ENCODE results near the gene AMER2.

AMER2 gene

DNA sequence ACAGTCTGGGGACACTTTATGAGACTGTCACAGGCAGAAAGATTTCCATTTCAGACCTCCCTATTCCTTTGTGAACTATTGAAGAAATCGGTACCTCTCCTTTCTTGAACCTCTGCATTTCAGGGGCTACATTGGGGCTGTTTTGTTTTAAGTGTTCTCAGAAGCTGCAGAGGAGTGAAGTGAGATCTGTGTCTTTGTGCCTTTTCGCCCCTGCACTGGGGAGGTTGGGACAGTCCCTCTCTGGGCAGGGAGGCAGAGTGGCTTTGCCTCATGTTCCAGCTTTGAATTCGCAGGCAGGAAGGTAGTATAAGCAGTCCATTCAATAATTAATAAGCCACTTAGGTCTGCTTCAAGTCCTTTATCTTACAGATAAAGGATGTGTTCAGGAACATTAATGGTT lies 9.5 kb upstream of the AMER2 start:
- WGBS (ENCODE audit: insufficient coverage, insufficient read length), result no CpG with 5 or more reads among the region's 3 CpGs
- no peak for DNase-seq (ENCODE audit: low read depth, low spot score)
- Histone ChIP-seq H3K36me3 (ENCODE audit: control insufficient read depth, insufficient read depth, low read length) (no peaks in the 10 kb centered on the region), H3K4me3 (ENCODE audit: low read length) (no peak overlapping the region), H3K9me3 (ENCODE audit: control insufficient read depth, insufficient read depth, low read length) (no peaks in the 10 kb centered on the region; the same call in 1 of the 2 replicates), H3K27me3 (ENCODE audit: control insufficient read depth, insufficient read depth, low read length) (no peaks in the 10 kb centered on the region), H3K27ac (ENCODE audit: low read length) (no peak overlapping the region), H3K4me1 (ENCODE audit: control insufficient read depth, insufficient read depth, low read length) (no peaks in the 10 kb centered on the region)

DNA sequence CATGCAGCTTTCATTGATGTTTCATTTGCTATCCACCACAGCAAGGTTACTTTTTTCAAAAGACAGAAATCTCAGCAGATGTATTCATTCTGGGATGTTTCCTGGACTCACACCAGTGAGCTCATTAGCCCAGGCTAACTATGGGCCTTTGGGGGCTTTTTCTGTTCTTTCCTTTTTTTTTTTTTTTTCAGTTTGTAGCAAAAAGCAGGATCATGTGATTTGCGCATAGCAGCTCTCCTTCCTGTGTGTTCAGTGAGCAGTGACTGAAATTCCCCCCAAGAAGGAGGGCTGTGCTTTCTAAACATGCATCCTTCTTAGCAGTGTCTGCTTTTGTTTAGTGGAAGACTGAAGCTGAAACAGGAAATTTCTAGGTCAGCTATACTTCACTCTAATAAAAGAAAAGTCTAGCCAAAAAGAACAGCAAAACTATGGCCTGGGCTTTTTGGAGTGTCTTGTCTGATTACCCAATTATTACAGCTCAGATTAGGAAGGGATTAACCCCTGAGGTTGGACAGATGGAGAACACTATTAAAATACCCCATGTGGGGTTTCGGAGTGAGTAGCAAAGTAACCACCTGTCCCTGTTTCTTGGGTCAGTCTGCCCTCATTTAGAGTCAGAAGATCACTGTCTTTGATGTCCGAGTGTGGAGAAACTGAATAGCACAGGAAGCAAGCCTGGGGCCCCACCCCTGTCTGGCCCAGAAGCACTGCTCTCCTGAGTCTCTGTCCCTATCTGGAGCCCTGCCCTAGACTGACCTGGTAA lies 8.9 kb upstream of the AMER2 start:
- no peaks in the 10 kb centered on the region for H3K4me1 ChIP-seq (ENCODE audit: control insufficient read depth, insufficient read depth, low read length)
- H3K9me3 ChIP-seq (ENCODE audit: control insufficient read depth, insufficient read depth, low read length), result no peaks in the 10 kb centered on the region; the same call in 1 of the 2 replicates
- DNase-seq (ENCODE audit: low read depth, low spot score), result no peak
- H3K4me3 ChIP-seq (ENCODE audit: low read length), result no peak overlapping the region
- H3K36me3 ChIP-seq (ENCODE audit: control insufficient read depth, insufficient read depth, low read length), result no peaks in the 10 kb centered on the region
- no CpG with 5 or more reads among the region's 3 CpGs for WGBS (ENCODE audit: insufficient coverage, insufficient read length)
- no peaks in the 10 kb centered on the region for H3K27me3 ChIP-seq (ENCODE audit: control insufficient read depth, insufficient read depth, low read length)
- H3K27ac ChIP-seq (ENCODE audit: low read length), result no peak overlapping the region

DNA sequence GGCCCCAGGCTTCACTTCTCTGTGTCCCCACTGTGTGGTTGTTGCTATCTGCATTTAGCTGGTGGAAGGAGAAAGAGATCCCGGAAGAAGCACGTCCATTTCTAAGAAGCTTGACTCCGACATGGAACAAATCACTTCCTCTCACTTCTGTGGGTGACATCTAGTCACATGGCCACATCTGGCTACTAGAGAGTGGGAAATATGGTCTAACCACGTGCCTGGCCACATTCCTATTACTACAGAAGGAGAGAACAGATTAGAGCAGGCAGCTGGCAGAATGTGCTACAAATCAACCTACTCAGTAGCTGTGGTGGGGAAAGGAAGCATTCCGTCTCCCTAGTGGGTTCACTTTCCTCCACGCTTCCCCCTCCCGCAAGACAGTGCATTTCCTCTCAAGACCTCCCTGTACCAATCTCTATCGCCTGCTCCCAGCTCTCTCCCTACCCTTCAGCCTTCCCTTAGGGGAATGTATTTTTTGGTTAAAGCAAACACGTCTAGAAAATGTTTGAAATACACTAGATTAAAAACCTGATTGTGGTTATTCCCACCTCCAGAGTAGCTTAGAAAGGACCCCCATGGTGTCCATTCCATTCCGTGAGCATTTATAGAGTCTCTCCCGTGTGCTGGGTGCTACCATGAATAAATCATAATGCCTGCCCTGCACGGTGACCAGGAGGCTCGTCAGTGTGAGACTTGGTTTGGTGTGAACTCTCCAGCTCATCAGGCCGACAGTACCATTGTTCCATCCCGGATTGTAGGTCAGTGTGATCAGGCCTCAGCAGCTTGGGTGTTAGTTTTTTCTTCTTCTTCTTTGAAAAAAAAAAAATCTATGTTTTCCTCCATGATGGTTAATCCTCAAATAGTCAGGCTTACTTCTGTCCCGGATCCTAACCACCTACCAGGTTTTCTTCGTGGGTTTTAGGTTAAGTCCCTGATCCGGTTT lies 8.0 kb upstream of the AMER2 start:
- Histone ChIP-seq H3K36me3 (ENCODE audit: control insufficient read depth, insufficient read depth, low read length) (no peaks in the 10 kb centered on the region), H3K4me3 (ENCODE audit: low read length) (no peak overlapping the region), H3K4me1 (ENCODE audit: control insufficient read depth, insufficient read depth, low read length) (no peaks in the 10 kb centered on the region), H3K27ac (ENCODE audit: low read length) (no peak overlapping the region), H3K27me3 (ENCODE audit: control insufficient read depth, insufficient read depth, low read length) (no peaks in the 10 kb centered on the region), H3K9me3 (ENCODE audit: control insufficient read depth, insufficient read depth, low read length) (no peaks in the 10 kb centered on the region; the same call in 1 of the 2 replicates)
- DNase-seq (ENCODE audit: low read depth, low spot score), result no peak
- no CpG with 5 or more reads among the region's 18 CpGs for WGBS (ENCODE audit: insufficient coverage, insufficient read length)

DNA sequence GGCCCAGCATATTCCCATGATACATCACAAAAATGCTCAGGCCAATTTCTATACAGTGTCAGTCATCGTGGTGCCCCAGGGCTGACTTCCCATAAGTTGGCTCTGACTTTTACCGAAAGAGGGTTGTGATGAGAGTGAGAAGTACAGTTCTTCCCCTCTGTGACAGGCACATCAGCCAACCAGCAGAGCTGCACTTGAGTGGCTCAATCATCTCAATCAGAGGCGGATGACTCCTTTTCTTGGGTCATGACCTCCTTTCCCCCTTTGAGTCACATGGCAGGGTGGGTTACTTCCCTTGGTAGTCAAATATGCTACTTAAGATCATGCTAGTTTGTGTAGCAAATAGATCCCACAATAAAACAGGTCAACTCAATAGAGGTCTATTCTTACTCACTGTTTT lies 6.9 kb upstream of the AMER2 start:
- no peak overlapping the region for H3K4me3 ChIP-seq (ENCODE audit: low read length)
- no peaks in the 10 kb centered on the region; the same call in 1 of the 2 replicates for H3K9me3 ChIP-seq (ENCODE audit: control insufficient read depth, insufficient read depth, low read length)
- H3K4me1 ChIP-seq (ENCODE audit: control insufficient read depth, insufficient read depth, low read length), result no peaks in the 10 kb centered on the region
- H3K27ac ChIP-seq (ENCODE audit: low read length), result no peak overlapping the region
- DNase-seq (ENCODE audit: low read depth, low spot score), result no peak
- no peaks in the 10 kb centered on the region for H3K36me3 ChIP-seq (ENCODE audit: control insufficient read depth, insufficient read depth, low read length)
- WGBS (ENCODE audit: insufficient coverage, insufficient read length), result no CpG with 5 or more reads among the region's 3 CpGs
- H3K27me3 ChIP-seq (ENCODE audit: control insufficient read depth, insufficient read depth, low read length), result no peaks in the 10 kb centered on the region

DNA sequence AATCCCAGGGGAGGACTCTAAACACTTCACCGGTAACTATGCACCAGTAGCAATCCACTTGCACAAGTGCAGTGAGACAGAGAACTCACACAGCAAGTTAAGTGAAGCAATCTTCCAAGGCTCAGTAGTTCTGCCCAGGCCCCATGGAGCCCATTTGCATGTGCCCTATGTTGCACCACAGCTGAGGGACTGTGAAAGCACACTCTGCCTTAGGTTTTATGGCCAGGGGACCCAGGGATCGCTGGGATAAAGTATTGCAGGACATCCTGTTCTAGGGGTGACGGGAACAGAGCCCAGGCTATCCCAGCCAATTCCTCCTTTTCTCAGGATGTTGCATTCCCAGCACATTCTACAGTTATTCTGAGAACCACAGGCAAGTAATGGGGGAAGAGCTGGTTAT lies 6.0 kb upstream of the AMER2 start:
- Histone ChIP-seq H3K27ac (ENCODE audit: low read length) (no peak overlapping the region), H3K4me3 (ENCODE audit: low read length) (no peak overlapping the region), H3K9me3 (ENCODE audit: control insufficient read depth, insufficient read depth, low read length) (no peaks in the 10 kb centered on the region; the same call in 1 of the 2 replicates), H3K27me3 (ENCODE audit: control insufficient read depth, insufficient read depth, low read length) (no peaks in the 10 kb centered on the region), H3K4me1 (ENCODE audit: control insufficient read depth, insufficient read depth, low read length) (no peaks in the 10 kb centered on the region), H3K36me3 (ENCODE audit: control insufficient read depth, insufficient read depth, low read length) (no peaks in the 10 kb centered on the region)
- no CpG with 5 or more reads among the region's 3 CpGs for WGBS (ENCODE audit: insufficient coverage, insufficient read length)
- DNase-seq (ENCODE audit: low read depth, low spot score), result no peak

DNA sequence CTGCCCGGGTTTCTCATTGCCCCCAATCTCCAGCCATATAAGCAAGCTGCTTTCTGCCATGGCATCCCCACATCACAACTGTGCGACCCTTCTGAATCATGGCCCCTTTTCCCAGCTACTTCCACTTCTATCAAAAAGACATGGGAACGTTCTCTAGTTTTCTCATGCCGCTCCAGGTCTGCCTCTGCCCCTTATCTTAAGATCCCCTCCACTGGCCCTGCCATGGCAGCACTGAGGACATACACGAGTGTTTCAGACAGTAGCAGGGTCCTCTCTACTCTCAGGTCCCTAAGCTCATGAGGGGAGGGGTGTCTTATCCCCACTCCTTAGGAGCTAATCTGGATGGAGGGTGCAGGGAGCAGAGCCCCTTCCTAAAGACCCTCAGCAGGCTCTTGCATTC lies 5.5 kb upstream of the AMER2 start:
- no peak for DNase-seq (ENCODE audit: low read depth, low spot score)
- Histone ChIP-seq H3K27ac (ENCODE audit: low read length) (no peak overlapping the region), H3K9me3 (ENCODE audit: control insufficient read depth, insufficient read depth, low read length) (no peaks in the 10 kb centered on the region), H3K27me3 (ENCODE audit: control insufficient read depth, insufficient read depth, low read length) (no peaks in the 10 kb centered on the region), H3K4me1 (ENCODE audit: control insufficient read depth, insufficient read depth, low read length) (no peaks in the 10 kb centered on the region), H3K36me3 (ENCODE audit: control insufficient read depth, insufficient read depth, low read length) (no peaks in the 10 kb centered on the region), H3K4me3 (ENCODE audit: low read length) (no peak overlapping the region)
- WGBS (ENCODE audit: insufficient coverage, insufficient read length), result no CpG with 5 or more reads among the region's 5 CpGs

DNA sequence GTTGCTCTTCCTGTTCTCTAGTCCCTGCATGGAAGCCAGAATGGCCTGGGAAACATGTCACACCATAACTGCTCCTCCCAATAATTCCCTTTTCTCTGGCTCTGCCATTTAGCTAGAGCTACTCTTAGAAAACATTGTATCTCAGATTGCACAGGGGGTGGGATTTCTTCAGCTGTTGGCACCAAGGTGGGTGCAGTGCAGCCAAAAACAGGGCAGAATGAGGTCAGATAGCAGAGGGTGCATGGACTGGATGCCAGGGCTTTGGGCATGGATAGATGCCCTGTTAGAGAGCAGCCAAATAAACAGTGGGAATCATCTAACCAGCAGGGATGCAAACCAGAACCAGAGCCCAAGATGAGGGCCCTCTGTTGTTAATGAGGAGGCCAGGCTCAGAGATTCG lies 4.9 kb upstream of the AMER2 start:
- Histone ChIP-seq H3K4me3 (ENCODE audit: low read length) (no peak overlapping the region), H3K36me3 (ENCODE audit: control insufficient read depth, insufficient read depth, low read length) (no peaks in the 10 kb centered on the region), H3K9me3 (ENCODE audit: control insufficient read depth, insufficient read depth, low read length) (no peaks in the 10 kb centered on the region), H3K27me3 (ENCODE audit: control insufficient read depth, insufficient read depth, low read length) (peaks cover 4% of the 10 kb centered on the region; the same call in 1 of the 2 replicates), H3K4me1 (ENCODE audit: control insufficient read depth, insufficient read depth, low read length) (no peaks in the 10 kb centered on the region), H3K27ac (ENCODE audit: low read length) (no peak overlapping the region)
- WGBS (ENCODE audit: insufficient coverage, insufficient read length), result no CpG with 5 or more reads among the region's 1 CpG
- no peak for DNase-seq (ENCODE audit: low read depth, low spot score)

DNA sequence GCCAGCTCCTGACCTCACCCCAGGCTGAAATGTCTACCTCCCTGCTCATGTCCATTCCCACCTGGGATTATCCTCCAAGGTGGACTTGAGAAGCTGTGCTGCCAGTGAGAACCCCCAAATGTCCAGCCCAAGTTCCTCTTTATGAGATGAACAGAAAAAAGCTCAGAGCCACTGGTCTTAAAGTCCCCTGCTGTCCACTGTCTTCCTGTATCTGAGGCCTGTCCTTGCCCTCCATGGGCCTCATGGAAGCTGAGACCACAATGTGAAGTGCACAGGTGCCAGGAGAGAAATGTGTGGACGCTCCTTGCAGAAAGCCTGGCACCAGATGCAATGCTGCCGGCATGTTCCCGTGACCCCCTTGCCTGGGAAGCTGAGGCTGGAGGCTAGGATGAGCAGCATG lies 3.3 kb upstream of the AMER2 start:
- Histone ChIP-seq H3K27me3 (ENCODE audit: control insufficient read depth, insufficient read depth, low read length) (peaks cover 13% of the 10 kb centered on the region; the same call in 1 of the 2 replicates), H3K36me3 (ENCODE audit: control insufficient read depth, insufficient read depth, low read length) (no peaks in the 10 kb centered on the region), H3K27ac (ENCODE audit: low read length) (no peak overlapping the region), H3K4me3 (ENCODE audit: low read length) (no peak overlapping the region), H3K9me3 (ENCODE audit: control insufficient read depth, insufficient read depth, low read length) (no peaks in the 10 kb centered on the region), H3K4me1 (ENCODE audit: control insufficient read depth, insufficient read depth, low read length) (no peaks in the 10 kb centered on the region)
- no CpG with 5 or more reads among the region's 3 CpGs for WGBS (ENCODE audit: insufficient coverage, insufficient read length)
- DNase-seq (ENCODE audit: low read depth, low spot score), result no peak

DNA sequence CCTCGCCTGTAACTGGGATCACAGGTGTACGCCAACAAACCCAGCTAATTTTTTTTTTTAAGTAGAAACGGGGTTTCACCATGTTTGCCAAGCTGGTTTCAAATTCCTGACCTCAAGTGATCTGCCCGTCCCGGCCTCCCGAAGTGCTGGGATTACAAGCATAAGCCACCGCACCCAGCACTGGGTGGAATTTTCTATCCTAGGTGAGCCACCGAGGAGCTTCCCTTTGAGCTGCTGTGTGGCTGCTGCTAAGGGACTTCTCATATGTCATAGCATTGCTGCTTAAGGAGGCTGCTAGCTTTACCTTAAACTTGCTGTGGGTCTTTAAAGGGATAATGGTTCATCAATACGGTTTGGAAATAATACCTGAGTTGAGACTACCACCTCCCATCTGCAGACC lies 2.9 kb upstream of the AMER2 start:
- no peaks in the 10 kb centered on the region for H3K4me1 ChIP-seq (ENCODE audit: control insufficient read depth, insufficient read depth, low read length)
- DNase-seq (ENCODE audit: low read depth, low spot score), result no peak
- H3K36me3 ChIP-seq (ENCODE audit: control insufficient read depth, insufficient read depth, low read length), result no peaks in the 10 kb centered on the region
- no peaks in the 10 kb centered on the region for H3K9me3 ChIP-seq (ENCODE audit: control insufficient read depth, insufficient read depth, low read length)
- H3K4me3 ChIP-seq (ENCODE audit: low read length), result no peak overlapping the region
- H3K27ac ChIP-seq (ENCODE audit: low read length), result no peak overlapping the region
- WGBS (ENCODE audit: insufficient coverage, insufficient read length), result no CpG with 5 or more reads among the region's 9 CpGs
- H3K27me3 ChIP-seq (ENCODE audit: control insufficient read depth, insufficient read depth, low read length), result peaks cover 17% of the 10 kb centered on the region

DNA sequence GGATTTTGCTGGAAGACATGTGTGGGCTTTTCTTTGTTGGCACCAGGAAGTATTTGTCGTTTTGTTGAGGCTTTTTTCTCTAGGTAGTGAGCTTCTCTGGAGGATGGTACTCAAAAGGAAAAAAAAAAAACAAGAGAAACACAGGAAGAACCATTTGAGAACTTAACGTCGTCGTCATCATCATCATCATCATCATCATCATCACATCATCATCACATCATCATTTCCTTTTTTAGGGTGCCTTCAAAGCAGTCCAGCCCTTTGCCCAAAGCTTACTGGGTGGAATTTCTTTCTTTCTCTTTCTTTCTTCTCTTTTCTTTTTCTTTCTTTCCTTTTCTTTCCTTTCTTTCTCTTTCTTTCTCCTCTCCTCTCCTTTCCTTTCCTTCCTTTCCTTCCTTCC lies 2.2 kb upstream of the AMER2 start:
- DNase-seq (ENCODE audit: low read depth, low spot score), result no peak
- Histone ChIP-seq H3K4me1 (ENCODE audit: control insufficient read depth, insufficient read depth, low read length) (no peaks in the 10 kb centered on the region), H3K27ac (ENCODE audit: low read length) (no peak overlapping the region), H3K9me3 (ENCODE audit: control insufficient read depth, insufficient read depth, low read length) (no peaks in the 10 kb centered on the region), H3K27me3 (ENCODE audit: control insufficient read depth, insufficient read depth, low read length) (peaks cover 20% of the 10 kb centered on the region), H3K36me3 (ENCODE audit: control insufficient read depth, insufficient read depth, low read length) (no peaks in the 10 kb centered on the region), H3K4me3 (ENCODE audit: low read length) (no peak overlapping the region)
- WGBS (ENCODE audit: insufficient coverage, insufficient read length), result no CpG with 5 or more reads among the region's 4 CpGs

Measured in iPS DF 6.9 (cell line).